Head of caudate nucleus (tissue), 42 donors: ENCODE measurements around the gene NUDT21.

ENCODE experiments used
- DNase-seq, 42 donors: peaks; one replicate each; pipeline versions ENCODE4 v3.0.0 to v3.0.0-alpha.2; 2020 to 2021; ENCODE audit warnings: mixed read lengths in 7 of 42
- intact Hi-C: fragments of 100-400 bp; cut with DNase I; formaldehyde crosslinking; loops from one replicate; pipeline ENCODE4 v1.15.0; 2022

Gene NUDT21

DNA sequence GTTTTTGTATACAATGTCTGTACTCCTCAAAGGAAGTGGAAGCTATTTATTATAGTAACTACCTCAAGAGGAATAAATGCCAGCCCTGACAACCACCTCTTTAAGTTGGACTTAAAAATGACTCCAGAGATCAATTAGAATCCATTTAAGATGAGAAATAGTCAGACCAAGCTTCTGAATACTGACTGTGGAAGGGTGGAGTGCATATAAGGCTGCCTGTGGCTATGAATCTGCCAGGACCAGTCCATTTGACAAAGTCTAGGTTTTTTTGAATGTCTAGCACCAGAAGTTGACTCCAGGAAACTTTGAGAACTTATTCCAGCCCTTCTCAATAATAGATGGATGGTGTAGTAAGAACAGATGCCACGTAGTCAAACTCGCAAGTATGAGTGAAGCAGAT, 15.2 kb upstream of the NUDT21 start:
- intact Hi-C loops = no loop called here
- DNase-seq = no peak

DNA sequence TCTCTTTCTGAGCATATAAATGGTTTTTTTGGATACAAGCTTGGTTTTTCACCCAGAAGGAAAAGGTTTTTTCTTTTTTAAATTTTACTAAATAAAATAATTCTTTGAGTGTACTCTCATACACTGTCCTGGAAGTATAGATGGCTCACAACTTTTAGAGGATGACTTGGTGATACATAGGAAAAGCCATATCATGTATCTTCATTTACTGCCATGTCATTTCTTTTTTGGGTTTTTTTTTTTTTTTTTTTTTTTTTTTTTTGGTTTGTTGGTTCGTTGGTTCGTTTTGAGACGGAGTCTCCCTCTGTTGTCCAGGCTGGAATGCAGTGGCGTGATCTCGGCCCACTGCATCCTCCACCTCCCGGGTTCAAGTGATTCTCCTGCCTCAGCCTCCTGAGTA, 12.0 kb upstream of the NUDT21 start:
- intact Hi-C loops = no loop called here
- DNase-seq = no peak

- no peak for DNase-seq
- intact Hi-C loops = no loop called here
These were observed 11.1 kb upstream of the NUDT21 start for GRCh38 chr16:56462064-56462796.

GRCh38 chr16:56460101-56460500, 9.0 kb upstream of the NUDT21 start:
- DNase-seq = peak in 4 of 42 donors; percentile 11 to 36 (median 29)
- intact Hi-C loops = no loop called here

GRCh38 chr16:56457927-56458470, 6.9 kb upstream of the NUDT21 start:
- intact Hi-C loops = no loop called here
- DNase-seq = no peak

DNA sequence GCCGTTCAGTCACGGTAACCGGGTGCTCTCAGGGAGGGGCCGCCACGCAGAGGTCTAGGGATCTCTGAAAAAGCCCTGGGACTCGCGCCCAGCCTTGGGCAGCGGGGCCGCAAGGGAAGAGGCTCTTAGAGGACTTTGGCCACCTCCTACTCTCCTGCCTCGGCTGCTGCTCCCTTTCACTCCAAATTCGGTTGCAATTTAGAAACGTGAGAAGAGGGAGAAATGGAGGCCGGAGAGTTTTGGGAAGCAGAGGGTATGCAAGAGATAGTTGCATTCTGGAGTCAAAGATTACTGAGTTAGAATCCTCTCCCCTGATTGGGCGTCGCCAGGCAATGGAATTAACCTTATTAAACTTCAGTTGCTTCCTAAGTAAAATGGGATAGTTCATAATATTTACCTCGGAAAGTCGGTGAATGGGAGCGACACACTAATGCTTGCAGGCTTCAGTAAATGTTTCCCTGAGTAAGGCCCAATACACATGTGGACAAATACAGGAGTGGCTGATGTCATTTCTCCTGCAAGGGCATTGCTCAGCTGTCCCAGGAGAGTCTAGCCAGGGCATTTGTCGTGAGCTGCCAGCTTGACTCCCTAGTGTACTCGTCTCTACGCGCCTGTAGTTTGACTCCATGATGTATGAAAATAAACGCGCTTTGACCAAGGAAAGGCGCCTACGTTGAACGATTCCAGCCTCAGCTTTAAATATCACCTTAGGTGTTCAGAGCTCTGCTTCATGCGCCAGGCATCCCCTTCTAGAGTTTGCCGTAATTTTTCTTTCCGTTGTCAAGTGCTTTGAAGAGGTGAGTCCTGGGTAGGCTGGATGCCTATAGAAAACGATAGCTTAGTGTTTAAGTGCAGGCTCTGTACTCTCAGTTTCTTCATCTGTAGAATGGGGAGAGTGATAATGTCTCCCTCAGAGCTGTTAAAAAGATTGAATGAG, 889 bp upstream of the NUDT21 start:
- intact Hi-C loops = no loop called here
- peak in 4 of 42 donors; percentile 5 to 42 (median 14) for DNase-seq

GRCh38 chr16:56450275-56450985, 702 bp downstream of the NUDT21 start:
- intact Hi-C loops = no loop called here
- peak in 4 of 42 donors; percentile 20 to 32 (median 24) for DNase-seq

DNA sequence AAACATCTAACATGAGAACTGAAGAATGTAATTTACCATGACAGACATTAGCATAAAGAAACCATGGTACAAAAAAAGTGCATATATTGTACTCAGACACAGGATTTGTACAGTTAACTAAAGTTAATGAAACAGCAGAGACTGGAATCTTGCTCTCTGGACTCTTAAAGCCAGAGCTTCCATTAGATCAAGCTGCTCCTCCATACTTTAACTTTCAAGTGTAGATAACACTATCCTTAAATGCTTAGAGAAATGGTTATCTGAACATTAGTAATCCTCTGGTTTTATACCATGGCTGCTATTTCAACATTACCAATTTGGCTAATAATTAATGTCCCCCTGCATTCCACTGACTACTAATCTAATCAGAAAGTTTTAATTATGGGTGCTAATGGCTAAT, 3.1 kb downstream of the NUDT21 start:
- intact Hi-C loops = no loop called here
- no peak for DNase-seq

- intact Hi-C loops = no loop called here
- no peak for DNase-seq
These were observed 3.8 kb downstream of the NUDT21 start for GRCh38 chr16:56447286-56447685.

- intact Hi-C loops = no loop called here
- DNase-seq = no peak
These were observed 13.1 kb downstream of the NUDT21 start for GRCh38 chr16:56438038-56438437.

GRCh38 chr16:56436258-56436657, 14.9 kb downstream of the NUDT21 start:
- intact Hi-C loops = no loop called here

GRCh38 chr16:56428091-56428490, 23.0 kb downstream of the NUDT21 start:
- no peak for DNase-seq
- intact Hi-C loops = no loop called here

More at GRCh38 chr16:56436258-56436657, 14.9 kb downstream of the NUDT21 start:
- no peak for DNase-seq

DNA sequence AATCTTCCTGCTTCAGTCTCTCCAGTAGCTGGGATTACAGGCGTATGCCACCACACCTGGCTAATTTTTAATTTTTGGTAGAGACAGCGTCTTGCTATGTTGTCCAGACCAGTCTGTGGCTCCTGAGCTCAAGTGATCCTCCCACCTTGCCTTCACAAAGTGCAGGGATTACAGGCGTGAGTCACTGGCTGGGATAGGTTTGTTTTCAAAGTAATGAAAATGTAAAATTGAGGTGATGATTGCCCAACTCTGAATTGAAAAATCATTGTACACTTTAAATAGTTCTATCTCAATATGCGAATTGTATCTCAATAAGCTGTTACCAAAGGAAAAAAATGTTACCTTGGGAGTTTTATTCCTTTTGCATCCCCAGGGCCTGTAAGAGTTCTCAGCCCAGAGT, 24.5 kb downstream of the NUDT21 start:
- intact Hi-C loops = no loop called here
- peak in 10 of 42 donors; percentile 13 to 61 (median 33) for DNase-seq

DNA sequence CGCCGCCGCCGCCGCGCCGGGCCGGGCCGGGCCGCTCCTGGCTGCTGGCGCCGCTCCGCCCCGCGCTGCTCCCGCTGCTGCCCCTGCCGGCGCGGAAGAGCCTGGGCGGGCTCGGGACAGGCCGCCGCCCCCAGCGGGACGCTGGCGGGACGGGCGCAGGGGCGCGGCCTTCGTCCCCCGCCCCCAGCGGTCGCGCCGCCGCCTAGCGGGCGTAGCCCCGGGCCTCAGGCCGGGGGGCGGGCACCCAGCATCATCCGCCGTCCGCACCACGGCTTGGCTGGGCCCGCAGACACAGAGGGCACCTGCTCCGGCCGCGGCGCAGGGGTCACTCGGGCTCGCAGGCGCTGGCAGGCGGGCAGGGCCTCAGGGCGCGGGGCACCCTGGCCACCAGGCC, 25.7 kb downstream of the NUDT21 start, which contains the start of gene AMFR:
Gene AMFR, minus strand, starts transcription at position 107 of the 394 bp plus-strand sequence. CDS start 218 bp downstream, outside the sequence.
- DNase-seq = peak in 38 of 42 donors; percentile 28 to 82 (median 64)
- intact Hi-C loops = no loop called here

DNA sequence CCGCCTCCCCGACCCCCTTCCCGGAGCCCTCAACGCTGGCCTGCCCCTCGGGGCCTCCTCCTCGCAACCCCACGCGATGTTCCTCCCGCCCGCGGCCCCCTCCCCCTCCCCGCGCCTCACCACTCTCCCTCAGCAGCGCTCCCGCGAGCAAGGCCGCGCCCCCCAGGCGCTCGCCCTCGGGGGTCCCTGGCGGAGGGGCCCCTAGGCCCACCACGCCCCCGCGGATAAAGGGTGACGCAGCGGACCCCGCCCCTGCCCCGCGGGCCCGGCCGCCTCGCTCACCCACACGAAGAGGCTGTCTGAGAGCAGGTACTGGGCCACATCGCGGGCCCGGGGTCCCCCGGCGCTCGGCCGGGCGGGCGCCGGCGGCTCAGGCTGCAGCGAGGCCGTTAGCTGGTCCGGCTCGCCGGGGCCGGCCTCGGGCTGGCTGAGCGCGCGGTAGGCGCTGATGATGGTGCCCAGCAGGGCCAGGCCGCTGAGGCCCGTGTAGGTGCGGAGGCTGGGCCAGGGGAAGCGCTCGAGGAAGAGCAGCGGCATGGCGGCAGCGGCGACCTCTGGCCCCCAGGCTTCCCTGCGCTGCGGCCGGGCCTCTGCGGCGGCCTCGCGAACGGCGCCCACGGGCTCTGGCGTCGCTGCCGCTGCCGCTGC, 26.2 kb downstream of the NUDT21 start:
- intact Hi-C loops = no loop called here
- peak in 35 of 42 donors; percentile 6 to 64 (median 38) for DNase-seq

DNA sequence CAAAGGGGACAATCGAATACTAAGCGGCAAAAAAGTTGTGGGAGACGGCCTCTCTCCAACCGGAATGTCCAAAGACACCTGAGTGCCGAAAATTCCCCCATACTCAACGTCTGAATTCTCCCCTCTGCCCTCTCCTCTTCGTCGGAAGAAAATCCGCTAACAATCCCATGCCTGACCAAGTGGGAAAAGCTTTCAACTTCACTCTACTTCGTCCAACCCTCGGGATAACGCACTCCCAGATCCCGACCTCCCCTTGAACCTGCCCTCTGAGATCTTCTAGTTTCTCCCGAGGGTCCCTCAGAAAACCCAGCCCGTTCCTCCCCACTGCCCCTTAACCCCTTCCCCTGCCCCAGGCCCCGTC, 26.7 kb downstream of the NUDT21 start:
- DNase-seq = peak in 5 of 42 donors; percentile 11 to 20 (median 15)
- intact Hi-C loops = no loop called here

DNA sequence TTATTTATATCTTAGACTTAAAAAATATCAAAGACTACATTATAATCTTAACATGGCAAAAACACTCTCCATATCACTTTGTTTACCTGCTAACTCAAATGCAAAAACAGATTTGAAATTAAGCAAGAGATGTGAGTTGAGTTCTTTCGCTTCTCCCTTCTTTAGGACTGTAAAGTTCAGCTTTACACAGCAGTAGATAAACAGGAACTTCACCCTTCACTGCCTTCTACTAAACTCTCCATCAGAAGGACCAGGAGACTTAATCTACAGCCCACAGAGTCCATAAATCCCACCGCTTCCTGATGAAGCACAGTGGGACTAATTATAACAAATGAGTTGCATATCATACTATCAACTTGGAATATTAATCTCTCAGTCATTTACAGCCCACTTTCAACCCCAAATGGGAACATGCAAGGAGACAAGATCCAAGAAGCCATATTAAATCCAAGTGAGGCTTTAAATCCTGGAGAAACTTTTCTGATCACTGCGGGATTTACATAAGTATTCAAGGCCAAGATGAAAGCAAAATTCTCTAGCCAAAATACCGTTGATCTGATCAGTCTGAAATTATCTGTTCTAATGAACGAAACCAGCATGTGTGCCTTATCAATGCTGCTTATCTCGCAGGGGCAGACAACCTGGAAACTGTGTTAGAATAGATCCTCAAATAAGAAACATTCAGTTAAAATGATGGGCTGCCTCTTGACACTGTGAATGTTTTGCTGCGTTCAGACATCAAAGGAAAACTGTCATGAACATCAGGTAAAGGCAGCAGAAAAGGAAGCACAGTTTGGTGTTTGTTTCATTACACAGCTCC, 27.3 kb downstream of the NUDT21 start:
- no peak for DNase-seq

More for the DNA sequence above, 27.3 kb downstream of the NUDT21 start:
- intact Hi-C loops = no loop called here
